ELR (cell line): ENCODE measurements around the gene FAM227B.
A peak's percentile ranks its signal among the peaks of the same experiment; 100 is the strongest.
"Not testable (repeated sequence)": the region's sequence is repeated elsewhere in the genome, so short reads cannot be mapped to it uniquely, and the experiment has no call there.

ENCODE experiments used
- DNase-seq: peaks from one replicate; pipeline ENCODE4 v3.0.0-alpha.2; 2015; ENCODE audit warnings: low read depth

Gene FAM227B

DNA sequence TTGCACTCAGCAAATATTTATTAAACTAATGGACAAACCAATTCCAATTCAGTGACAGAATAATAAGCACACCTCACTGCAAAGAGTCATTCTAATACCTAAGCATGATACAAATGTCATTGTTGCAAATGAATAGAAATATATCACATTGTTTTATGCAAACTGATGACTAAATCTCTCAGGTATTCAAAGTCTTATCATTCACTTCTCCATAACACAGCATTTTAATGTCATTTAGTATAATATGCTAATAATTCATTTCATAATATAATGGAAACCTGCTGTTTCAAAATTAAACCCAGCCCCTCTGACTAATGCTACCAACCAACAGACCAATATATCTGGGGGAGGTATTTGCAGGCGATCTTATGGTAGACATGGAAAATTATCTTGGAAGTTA, 125.8 kb downstream of the FAM227B start:
- peak; percentile 27 for DNase-seq

DNA sequence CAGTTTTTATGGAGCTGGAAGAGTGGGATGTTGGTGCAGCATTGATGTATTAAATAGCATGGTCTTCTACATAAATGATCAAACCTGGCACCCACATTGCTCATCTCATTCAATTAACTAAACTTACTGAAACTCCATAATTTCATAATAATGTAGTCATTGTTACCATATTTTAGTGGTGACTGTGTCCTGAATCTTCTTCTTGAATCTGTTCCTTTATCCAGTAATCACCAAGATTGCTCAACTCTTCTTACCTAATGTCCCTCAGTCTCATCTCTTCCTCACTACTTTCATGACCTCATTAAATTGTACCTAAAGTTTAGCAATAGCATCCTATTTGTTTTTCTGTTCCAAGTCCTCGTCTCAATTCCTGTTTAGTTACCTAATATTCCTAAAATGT, 127.8 kb downstream of the FAM227B start:
- peak; percentile 83 for DNase-seq

DNA sequence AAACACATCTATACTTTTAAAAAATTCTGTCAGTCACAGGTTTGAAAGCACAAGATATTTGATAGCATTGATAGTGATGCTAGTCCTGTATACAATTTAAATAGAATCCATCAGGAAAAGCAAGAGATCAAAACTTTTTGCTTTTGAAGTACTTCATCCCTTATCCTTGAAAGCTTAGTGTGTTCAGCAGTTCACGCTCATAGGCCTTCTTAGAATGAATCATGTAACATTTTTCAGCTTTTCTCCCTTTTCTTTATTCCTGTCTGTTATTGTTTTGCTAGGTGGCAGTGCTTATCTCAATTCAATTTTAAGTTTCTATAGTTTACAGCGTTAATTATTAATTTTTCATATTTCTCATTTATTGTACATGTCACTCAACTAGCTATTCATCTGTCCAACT, 128.5 kb downstream of the FAM227B start:
- no peak for DNase-seq

DNA sequence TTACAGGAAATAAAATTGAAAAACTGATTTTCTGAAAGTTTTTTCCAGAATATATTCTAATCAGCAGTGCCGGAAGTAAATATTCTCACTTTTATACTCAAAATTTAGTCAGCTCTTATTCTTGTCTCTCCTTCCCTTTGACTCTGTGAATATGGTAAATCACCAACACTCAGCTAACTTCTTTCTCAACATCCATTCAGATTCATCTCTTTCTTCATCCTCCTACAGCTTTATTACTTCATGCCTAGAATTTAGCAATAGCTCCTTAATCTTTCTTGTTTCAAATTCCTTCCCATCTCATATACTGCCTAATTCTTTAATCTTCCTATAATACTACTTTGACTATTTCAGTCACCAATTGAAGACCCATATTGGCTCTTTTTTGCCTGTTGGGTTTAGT, 129.7 kb downstream of the FAM227B start:
- DNase-seq = no peak

DNA sequence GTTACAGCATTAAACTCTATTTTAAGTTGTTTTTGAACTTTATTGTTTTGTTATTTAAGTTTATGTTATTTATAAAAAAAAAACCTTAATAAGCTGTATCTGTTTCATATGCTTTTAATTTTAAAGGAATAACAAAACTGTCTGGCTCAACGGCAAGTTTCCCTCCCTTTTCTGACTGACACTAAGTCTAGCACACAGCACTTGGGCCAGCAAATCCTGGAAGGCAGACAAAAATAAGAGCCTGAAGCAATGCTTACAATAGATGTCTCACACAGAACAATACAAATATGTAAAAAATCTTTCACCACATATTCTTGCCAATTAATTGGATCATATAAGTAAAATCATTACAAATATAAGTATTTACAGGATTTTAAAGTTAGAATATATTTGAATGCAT, 135.2 kb downstream of the FAM227B start:
- DNase-seq = not testable (repeated sequence)

DNA sequence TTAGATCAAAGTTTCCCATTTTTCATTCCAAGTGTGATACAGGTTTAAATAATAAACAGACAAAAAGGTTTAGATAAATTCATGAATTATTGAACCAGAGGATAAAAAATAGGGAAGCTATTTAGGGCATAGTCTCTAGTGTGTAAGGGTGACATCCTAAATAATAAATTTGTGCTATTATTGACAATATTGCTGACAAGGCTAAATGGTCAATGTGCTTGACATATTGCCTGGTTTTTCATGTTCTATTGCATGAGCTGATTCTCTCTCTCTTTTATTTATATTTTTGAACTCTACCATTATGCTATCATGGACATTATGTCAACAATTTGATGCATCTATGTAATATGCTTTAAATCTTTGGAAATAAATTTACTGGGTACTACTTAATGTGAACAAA, 141.6 kb downstream of the FAM227B start:
- not testable (repeated sequence) for DNase-seq

DNA sequence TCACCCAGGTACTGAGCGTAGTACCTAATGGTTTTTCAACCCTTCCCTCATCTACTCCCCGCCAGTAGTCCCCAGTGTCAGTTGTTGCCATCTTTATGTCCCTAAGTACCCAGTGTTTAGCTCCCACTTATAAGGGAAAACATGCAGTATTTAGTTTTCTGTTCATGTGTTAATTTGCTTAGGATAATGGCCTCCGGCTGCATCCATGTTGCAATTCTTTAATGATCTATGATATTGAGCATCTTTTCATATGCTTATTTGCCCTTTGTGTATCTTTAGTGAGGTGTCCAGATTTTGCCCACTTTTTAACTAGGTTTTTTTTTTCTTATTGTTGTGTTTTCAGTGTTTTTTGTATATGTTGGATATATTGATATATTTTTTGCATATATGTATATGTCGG, 142.6 kb downstream of the FAM227B start:
- not testable (repeated sequence) for DNase-seq

DNA sequence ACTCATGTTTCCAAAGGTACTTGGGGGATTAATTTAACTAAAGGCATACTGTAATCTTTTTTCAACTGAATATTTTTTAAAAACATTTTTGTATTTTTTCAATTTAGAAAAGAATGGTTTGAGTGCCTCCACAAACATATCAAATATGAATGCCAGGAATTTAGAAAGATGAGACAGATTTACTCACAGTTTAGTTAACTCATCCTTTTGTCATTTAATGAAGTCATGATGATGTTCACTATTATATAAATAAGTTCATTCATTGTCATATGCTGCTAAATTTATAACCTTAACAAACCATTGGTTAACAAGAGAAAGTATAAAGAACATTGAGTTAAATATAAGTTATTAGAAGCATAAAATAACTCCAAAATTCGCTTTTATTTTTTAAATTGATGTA, 147.6 kb downstream of the FAM227B start:
- peak; percentile 50 for DNase-seq

DNA sequence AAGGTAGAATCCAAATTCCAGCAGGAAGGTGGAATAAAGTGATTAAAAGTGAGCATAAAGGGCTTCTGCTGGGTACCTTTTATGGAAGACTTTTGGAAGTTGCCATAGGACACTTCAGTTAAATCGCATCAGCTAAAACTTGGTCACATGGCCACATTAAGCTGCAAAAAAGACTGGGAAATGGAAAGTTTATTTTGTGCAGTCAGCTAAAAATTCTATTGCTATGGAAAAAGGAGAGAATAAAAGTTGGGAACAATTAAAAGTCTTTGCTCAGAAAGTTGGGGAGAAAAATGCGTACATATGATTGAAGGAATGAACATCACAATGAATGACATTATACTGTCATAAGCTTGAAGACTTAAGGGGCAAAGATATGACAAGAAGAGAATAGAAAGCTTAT, 148.3 kb downstream of the FAM227B start:
- DNase-seq = no peak

DNA sequence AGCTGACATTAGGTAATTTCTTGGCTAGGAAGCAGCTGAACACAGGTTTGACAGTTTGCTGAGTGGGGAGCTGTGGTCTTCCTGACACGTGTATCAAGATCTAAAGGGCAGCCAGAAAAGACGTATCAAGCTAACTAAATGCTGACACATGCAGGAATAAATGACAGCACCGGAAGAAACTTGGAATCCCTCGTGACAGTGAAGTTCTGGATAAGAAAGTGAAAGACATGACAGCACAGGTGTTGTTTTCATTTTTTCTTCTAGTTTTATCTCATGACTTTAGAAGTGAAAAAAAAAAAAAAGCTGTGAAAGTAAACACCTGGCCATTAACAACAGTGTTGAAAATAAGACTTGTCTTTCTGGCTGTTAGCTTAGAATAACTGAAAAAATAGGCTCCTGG, 148.9 kb downstream of the FAM227B start:
- no peak for DNase-seq

DNA sequence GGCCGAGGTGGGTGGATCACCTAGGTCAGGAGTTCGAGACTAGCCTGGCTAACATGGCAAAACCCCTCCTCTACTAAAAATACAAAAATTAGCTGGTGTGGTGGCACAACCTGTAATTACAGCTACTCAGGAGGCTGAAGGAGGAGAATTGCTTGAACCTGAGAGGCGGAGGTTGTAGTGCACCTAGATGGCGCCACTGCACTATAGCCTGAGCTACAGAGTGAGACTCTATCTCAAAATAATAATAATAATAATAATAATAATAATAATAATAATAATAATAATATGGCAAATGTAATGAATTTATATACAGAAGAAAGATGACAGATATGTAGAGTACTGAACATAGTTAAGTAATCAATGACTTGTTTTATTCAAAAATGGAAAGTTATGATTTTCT, 149.4 kb downstream of the FAM227B start:
- DNase-seq = peak; percentile 21

DNA sequence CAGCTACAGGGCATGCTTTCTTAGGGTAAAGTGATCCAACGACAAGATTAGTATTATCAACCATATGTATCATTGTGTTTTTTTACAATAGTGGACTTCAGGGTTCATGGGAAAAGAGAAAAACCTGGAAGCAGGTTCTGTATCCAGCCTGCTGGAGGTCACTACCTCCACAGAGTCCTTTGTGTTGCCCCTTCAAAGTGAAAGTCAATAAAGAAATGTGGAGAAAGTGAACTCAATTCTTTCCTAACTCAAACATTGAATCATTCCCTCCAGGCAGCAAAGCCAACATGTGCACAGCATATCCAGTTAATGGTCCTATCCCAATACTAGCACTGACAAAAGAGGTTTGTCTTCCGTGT, 152.2 kb downstream of the FAM227B start:
- peak; percentile 26 for DNase-seq

DNA sequence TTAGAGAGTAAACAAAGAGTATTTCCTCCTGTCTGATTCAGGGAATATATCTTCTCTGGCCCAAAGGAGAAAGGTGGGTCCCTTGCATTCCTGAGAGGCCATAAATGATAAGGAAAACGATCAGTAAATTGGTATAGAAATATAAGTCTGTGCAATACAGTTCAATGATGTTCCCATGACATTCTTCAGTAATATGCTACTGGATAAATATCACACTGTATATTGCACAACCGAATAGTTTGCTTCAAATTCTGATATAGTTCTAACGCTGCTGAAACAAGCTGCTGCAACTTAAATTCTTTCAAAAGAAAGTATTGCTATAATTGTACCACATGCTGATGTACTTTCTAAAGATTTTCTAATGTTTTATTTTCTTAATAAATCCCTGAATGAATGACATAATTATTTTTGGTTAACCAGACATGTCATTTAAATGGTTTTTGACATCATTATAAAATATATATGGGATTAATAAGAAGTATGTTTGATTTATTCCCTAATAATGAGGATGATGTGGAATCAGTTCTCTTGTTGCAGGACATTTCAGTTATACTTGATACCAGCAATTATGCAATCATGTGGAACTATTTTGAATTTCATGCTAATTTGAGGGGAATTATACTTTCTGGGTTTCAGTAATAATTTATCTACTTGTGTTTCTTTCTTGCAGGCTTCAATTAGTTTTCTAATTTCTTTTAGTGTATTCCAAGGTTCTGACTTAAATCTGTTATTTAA, 152.7 kb downstream of the FAM227B start:
- DNase-seq = no peak

DNA sequence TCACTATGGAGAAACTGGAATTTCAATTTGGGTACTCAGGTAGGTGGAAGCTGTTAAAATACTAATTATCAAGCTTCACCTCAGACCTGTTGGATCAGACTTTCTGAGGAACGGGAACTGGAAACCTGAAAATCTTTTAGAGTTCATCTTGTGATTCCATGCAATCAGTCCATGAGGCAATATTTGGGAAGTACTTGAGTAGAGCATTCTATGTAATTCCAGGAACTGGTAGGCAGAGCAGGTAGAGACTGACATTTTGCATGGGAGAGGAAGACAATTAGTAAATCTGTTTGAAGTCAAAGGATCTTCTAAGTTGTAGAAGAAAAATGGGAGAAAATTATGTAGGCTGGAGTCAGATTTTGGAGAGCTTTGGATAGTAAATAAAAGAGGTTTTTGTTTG, 154.5 kb downstream of the FAM227B start:
- DNase-seq = no peak

DNA sequence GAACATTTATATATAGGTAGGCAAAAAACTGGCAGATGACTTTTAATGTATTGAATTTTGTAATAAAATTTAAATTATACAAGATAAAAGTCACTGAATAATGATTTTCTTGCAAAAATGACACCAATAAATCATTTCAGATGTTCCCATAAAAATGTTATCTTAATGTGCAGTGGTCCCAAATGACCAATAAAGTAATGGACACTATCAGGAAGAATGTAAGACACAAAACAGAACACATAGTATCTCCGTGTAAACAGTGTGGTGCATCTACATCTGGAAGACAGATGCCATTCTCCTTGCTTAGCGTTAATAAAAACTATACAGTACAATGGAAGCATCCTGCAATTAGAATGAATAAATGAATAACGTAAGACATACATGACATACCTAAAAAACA, 156.1 kb downstream of the FAM227B start:
- no peak for DNase-seq

DNA sequence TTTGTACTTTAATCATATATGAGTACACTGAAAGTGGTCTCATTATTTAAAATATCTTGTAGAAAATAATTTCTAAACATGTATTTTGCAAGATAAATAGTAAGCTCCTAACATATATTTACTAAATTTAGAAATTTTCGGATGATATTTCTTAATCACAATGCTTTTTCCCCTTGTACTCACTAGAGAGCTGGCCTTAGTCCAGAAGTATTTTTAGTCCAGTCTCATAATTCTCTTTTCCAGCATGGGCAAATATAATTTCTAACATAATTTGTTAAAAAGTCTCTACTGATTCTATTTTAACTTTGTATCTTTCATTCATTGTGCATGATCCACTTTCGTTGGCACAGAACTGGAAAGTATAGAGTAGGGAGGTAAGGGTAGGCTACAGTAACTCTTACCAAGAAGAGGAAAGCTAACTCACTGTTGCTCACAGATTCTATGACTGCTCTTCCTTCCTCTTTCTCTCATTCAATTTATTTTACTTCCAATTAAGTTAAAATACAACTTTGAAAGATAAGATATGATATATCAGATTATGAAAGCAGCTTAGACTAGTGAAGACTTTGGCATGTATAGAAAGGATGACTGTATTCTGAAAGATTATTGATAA, 158.3 kb downstream of the FAM227B start:
- DNase-seq = no peak

DNA sequence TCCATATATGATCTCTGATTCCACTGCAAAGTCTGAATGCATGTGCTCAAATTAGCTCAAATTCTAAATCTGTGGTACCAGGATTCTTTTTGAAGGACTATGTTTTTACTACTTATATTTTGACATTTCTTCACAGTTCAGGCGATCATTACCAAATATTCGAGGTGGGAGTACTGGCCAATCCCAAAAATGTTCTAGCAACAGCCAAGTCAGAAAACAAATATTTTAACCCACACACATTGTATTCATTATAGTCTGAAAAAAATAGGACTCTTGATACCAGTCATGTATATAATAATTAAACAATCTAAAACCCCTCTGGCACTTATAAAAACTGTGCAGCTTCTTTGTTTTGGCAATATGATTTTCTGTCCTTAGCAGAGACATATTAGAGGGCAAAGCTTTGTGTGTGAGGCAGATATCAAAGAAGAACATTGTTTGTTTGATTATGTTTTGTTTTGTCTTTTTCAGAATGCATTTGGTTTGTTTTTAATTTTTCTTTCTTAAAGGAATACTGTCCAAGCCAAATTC, 160.1 kb downstream of the FAM227B start:
- no peak for DNase-seq

DNA sequence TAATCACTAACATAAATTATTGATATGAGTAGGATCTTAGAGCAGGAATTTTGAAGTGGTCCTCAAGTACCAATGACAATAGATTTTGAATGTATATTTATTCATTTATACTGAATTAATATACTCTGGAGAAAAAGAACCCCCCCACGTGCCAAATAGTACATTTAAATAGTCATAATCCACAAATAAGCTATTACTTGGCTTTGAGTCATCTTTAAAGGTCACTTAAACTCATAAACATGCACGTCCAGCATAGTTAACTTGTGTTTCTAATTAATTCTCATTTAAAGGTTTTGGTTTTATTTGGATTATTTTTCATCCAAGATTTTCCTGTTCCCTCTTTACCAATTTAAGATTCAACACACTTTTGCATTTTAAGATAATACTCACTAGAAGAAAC, 162.5 kb downstream of the FAM227B start:
- peak; percentile 35 for DNase-seq

DNA sequence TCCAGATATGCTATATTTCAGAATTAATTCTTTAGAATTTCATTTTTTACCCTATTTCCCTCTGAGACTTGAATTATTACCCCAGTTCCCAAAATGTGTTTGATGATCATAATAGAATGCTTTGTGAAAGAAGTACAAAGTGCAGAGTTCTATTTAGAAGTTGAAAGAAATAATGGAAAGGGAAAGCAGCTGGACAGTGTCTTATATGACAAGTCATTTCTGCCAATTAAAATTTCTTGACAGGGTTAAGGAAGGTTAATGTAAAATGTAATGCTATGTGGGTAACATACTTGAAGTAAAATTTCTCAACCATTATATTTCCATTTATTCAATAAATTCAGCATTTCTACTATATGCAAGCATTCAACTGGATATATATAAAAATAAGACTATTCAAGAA, 164.5 kb downstream of the FAM227B start:
- DNase-seq = no peak

DNA sequence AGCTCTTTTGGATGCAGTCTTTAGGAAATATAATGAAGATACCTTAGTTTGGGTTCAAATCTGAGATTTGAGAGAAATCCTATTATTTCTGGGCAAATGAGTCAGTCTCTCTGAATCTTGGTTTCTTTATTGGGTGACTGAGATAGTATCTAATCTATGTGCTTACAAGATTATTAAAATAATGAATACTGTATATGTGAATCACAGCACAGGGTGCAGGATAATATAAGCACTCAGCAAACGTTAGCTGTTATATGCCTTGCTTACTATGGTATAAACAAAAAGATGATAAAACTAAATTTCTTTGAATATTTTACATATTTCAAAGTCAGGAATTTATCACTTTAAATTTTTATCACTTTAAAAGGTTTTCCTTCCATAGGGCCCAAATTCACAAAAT, 168.0 kb downstream of the FAM227B start:
- DNase-seq = peak; percentile 4

DNA sequence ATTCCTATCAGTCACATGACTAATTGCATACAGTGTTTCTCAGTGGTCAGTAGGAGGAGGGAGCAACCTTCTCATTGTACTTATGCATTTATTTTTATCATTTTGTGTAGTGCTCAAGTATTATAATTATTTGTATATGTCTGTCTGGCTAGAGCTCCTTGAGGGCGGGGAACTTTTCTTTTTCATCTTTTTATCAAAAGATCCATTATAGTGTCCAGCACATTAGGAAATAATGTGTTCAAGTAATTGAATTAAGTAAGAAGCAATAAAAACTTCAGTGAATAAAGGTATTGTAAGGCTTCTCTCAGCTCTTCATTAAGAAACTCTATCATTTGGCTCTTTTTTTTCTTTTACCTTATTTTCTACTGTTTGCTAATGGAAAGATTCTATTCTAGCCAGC, 178.8 kb downstream of the FAM227B start:
- no peak for DNase-seq

DNA sequence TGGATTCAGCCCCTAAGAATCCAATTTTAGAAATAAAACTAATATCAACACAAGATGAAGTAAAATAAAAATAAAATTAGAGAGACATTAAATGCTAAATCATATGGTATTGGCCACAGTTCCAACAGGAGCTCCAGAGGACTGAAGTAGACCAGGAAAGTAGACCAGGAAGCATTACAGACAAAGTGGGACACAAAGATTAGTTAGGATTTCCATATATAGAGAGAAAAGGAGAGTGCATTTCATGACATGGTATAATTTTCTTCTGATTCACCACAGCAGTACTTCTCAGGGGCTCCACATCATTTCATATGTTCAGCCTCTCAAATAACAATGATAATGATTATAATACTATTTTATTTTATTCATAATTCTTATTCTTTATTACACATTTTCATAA, 179.3 kb downstream of the FAM227B start:
- DNase-seq = no peak

DNA sequence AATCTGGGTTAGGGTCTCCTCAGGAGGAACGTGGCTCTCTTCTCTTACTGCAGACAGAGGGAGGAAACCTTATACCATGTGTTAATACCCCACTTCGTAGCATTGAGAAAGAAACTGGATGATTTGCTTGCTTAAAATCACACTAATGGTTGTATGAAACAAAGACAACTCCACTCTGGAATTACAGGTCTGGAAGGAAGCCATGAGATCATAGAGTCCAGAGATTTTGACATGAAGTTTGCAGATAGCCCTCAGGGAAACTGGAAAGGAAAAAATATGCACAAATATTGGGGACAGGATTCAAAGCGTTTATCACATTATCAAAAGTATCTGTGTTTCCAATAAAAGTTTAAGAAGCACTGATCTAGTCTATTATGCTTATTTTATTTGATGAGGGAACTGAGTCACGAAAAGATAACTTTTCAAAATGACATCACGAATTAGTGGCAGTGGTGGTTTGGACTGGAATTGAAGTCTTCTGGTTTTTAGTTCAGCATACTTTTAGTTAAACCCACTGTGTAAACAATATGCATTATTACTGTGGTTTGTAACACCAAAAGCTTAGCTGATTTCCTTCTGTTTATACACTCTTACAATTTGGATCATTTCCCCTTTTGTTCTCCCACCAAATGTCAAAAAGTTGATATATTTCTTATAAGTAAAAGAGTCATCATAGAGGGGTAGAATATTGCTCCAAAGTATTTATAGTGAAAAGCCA, 180.8 kb downstream of the FAM227B start:
- DNase-seq = no peak
